ENCODE results near the gene GRK4. TPM values are rescaled to one million over a fixed set of nuclear protein-coding genes. Genes with fewer than 3 reads are reported as not detected.

The GRK4 gene
- total and polyA plus RNA-seq, 2 of the 4 experiments (the other 2 are of a cell fraction) = 1.6 to 2.2 TPM

GRCh38 chr4:2946812-2947600, 16.4 kb upstream of the GRK4 start:
- no peak for ATAC-seq (ENCODE audit: low read depth)
- TF ChIP-seq CTCF (conservative IDR thresholded peaks at IDR 0.05; ENCODE audit: low read depth, low read length) = no peak
- TF ChIP-seq ELK1 (IDR thresholded peaks at IDR 0.05; ENCODE audit: borderline replicate concordance, low read depth, low read length) = no peak
- Histone ChIP-seq H3K27ac (ENCODE audit: insufficient read depth, low read length) (no peak overlapping the region), H4K5ac (ENCODE audit: low read depth, low read length) (no peak overlapping the region), H3K18ac (ENCODE audit: low read depth, low read length) (no peak overlapping the region), H3K4me3 (ENCODE audit: insufficient read depth, low read depth, low read length) (no peak overlapping the region), H3K79me1 (ENCODE audit: low read depth in 1 of 2, low read length in 2 of 2) (peaks cover 8 to 39% of the 10 kb centered on the region in 2 experiments; a peak in 3 of 4 replicates), H3K23ac (ENCODE audit: low read depth, low read length) (no peak overlapping the region), H3K9me3 (ENCODE audit: control insufficient read depth, insufficient read depth, low read length) (no peaks in the 10 kb centered on the region), H2AK5ac (ENCODE audit: low read depth, low read length) (no peak overlapping the region), H3K4me2 (ENCODE audit: low read depth, low read length) (no peak overlapping the region), H3K4me1 (ENCODE audit: control insufficient read depth, insufficient read depth, low read length) (no peaks in the 10 kb centered on the region; the same call in 1 of the 2 replicates), H4K91ac (ENCODE audit: insufficient read depth, low read depth, low read length) (no peak overlapping the region), H3K27me3 (ENCODE audit: control insufficient read depth, insufficient read depth, low read length) (no peaks in the 10 kb centered on the region), H3K14ac (replicated peaks; ENCODE audit: low read depth, low read length) (no peak overlapping the region), H3K36me3 (ENCODE audit: control insufficient read depth, insufficient read depth, low read length) (peaks cover 69% of the 10 kb centered on the region), H3K4ac (ENCODE audit: low read depth, low read length) (no peak overlapping the region), H2BK120ac (ENCODE audit: low read depth, low read length) (no peak overlapping the region), H4K20me1 (ENCODE audit: insufficient read depth, low read length) (peaks cover 9% of the 10 kb centered on the region), H2BK20ac (ENCODE audit: low read depth, low read length) (no peak overlapping the region), H2AFZ (replicated peaks; ENCODE audit: low read length, poor library complexity) (peak overlapping the region; percentile 58), H2BK5ac (ENCODE audit: low read depth, low read length, poor library complexity, severe bottlenecking) (no peak overlapping the region), H2AK9ac (replicated peaks; ENCODE audit: low read depth, low read length, poor library complexity) (peak overlapping the region; percentile 75), H4K8ac (ENCODE audit: low read depth in 2 of 2, low read length in 2 of 2) (no peak overlapping the region), H3K9me1 (ENCODE audit: insufficient read depth, low read length) (peaks cover 6% of the 10 kb centered on the region; the same call in 1 of the 2 replicates), H2BK15ac (ENCODE audit: low read depth, low read length) (no peak overlapping the region), H3K9ac (ENCODE audit: low read depth, low read length) (no peak overlapping the region), H3K56ac (ENCODE audit: extremely low read depth, insufficient read depth, low read length) (no peak overlapping the region)
- peak; percentile 37 for DNase-seq
- intact Hi-C loops (cut with micrococcal nuclease) = no loop called here
- no TSS peak for BruUV-seq (replicated peaks)
- 93% methylated on average over 5 of the region's 19 CpGs; no CpG with 5 or more reads in 1 of the 2 experiments for WGBS, 2 experiments (ENCODE audit: extremely low coverage in 2 of 2, insufficient read length in 1 of 2)
- ChIA-PET CTCF (no interaction called here), POLR2A (ENCODE audit: unreplicated experiment) (no interaction called here)
- in situ Hi-C loops (cut with MboI; ENCODE audit: low sequenced_read_pairs) = no loop called here
- dilution Hi-C loops (cut with HindIII; ENCODE audit: low sequenced_read_pairs, unreplicated experiment) = no loop called here
